Left ventricle myocardium inferior (tissue), 1 donor: Measurements from ENCODE around the gene PTPRN2. TPM values are rescaled to one million over a fixed set of nuclear protein-coding genes. Genes with fewer than 3 reads are reported as not detected.

Experiments used
- DNase-seq: peaks from one replicate; pipeline ENCODE4 v3.0.0-alpha.2; 2020
- H3K27ac ChIP-seq: fragments of 200-600 bp; replicated peaks from 2 replicates; pipeline ENCODE4 v1.8.0; 2021
- H3K27me3 ChIP-seq: fragments of 200-600 bp; 2 replicates; pipeline ENCODE4 v1.8.0; 2021; ENCODE audit warnings: low read depth
- H3K36me3 ChIP-seq: fragments of 200-600 bp; 2 replicates; pipeline ENCODE4 v1.8.0; 2021
- H3K4me1 ChIP-seq: fragments of 200-600 bp; 2 replicates; pipeline ENCODE4 v1.8.0; 2021
- H3K4me3 ChIP-seq: fragments of 200-600 bp; 2 replicates; pipeline ENCODE4 v1.8.0; 2021; ENCODE audit warnings: mild to moderate bottlenecking, moderate library complexity
- H3K9me3 ChIP-seq: fragments of 200-600 bp; replicated peaks from 2 replicates; pipeline ENCODE4 v1.8.0; 2021
- intact Hi-C: fragments of 100-400 bp; cut with micrococcal nuclease; formaldehyde crosslinking; loops from one replicate; pipeline ENCODE4 v1.11.0; 2022
- total RNA-seq: library from RNA; stranded (reverse); fragmentation: NEBNext Ultra II Directional; extraction: Animal tissue kit (Norgen Biotek cat#: 25700); gene quantifications from one replicate; pipeline ENCODE4 v1.2.1, GENCODE V29; 2021
- TF ChIP-seq, protein P1 (sequence below): fragments of 200-600 bp; IDR thresholded peaks from 2 replicates; pipeline ENCODE4 v1.8.0; 2021; ENCODE audit warnings: antibody characterized with exemption, mild to moderate bottlenecking, borderline replicate concordance
- donor health status: DM: no; HTN: yes; CAD: no; lungs with severe emphysema.

The PTPRN2 gene
- total RNA-seq, 1 donor from 2014 or later: 1.3 TPM

DNA sequence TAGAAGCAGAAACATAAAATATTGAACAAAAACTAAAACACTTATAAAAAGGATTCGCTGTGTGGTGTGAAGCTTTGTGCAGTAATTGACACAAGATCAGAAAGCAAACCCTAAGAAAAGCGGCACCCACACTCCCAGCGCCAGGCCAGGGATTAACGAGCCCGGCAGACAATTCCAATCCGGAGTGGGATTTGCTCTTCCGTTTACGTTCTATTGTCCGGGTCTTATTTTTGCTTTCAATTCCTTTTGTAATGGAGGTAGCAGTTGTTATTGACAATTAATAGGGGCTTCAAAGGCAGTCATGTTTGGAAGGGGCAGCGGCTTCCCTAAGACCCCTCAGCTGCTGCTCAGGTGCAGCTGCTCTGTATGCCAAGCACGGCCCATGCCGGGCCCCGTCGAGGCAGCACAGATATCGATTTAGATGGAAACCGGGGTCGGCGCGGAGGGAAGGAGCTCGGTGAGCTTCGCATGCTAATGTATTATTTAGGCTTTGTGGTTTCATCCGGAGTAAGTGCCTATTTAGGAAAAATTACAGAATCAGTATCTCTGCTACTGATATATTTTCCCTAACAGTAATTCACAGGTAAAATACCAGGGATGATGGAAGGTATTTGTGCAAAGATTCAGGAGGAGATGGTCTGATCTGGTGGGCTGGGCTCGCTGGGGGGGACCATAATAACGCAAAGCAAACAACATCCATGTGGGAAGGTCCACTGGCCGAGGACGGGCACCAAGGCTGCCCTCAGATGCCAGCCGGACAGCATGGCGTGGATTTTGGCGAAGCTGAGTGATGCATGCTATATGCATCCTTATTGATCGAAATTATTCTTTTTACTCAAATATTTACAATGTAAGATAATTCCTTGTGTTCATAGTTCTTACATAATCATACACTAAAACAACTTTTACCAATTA lies 561.7 kb downstream of the PTPRN2 start:
- Histone ChIP-seq H3K27ac (no peak overlapping the region), H3K4me1 (no peaks in the 10 kb centered on the region), H3K27me3 (peaks cover 33% of the 10 kb centered on the region), H3K9me3 (no peaks in the 10 kb centered on the region), H3K36me3 (no peaks in the 10 kb centered on the region), H3K4me3 (no peak overlapping the region)
- no peak for DNase-seq
- TF ChIP-seq, protein P1, sequence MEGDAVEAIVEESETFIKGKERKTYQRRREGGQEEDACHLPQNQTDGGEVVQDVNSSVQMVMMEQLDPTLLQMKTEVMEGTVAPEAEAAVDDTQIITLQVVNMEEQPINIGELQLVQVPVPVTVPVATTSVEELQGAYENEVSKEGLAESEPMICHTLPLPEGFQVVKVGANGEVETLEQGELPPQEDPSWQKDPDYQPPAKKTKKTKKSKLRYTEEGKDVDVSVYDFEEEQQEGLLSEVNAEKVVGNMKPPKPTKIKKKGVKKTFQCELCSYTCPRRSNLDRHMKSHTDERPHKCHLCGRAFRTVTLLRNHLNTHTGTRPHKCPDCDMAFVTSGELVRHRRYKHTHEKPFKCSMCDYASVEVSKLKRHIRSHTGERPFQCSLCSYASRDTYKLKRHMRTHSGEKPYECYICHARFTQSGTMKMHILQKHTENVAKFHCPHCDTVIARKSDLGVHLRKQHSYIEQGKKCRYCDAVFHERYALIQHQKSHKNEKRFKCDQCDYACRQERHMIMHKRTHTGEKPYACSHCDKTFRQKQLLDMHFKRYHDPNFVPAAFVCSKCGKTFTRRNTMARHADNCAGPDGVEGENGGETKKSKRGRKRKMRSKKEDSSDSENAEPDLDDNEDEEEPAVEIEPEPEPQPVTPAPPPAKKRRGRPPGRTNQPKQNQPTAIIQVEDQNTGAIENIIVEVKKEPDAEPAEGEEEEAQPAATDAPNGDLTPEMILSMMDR: no peak
- intact Hi-C loops: no loop called here

- Histone ChIP-seq H3K27ac (no peak overlapping the region), H3K36me3 (no peaks in the 10 kb centered on the region), H3K4me3 (no peak overlapping the region), H3K27me3 (peaks cover 28% of the 10 kb centered on the region), H3K9me3 (no peaks in the 10 kb centered on the region), H3K4me1 (no peaks in the 10 kb centered on the region)
- TF ChIP-seq, protein P1: no peak
- DNase-seq: no peak
- intact Hi-C loops: no loop called here
Measured at GRCh38 chr7:158024881-158025280, 562.7 kb downstream of the PTPRN2 start.

GRCh38 chr7:158024351-158024715 lies 563.3 kb downstream of the PTPRN2 start:
- no peaks in the 10 kb centered on the region for H3K36me3 ChIP-seq
- DNase-seq: no peak
- H3K27ac ChIP-seq: no peak overlapping the region
- H3K4me3 ChIP-seq: no peak overlapping the region
- TF ChIP-seq, protein P1: no peak
- no peaks in the 10 kb centered on the region for H3K4me1 ChIP-seq
- peaks cover 27% of the 10 kb centered on the region for H3K27me3 ChIP-seq
- intact Hi-C loops: no loop called here
- no peaks in the 10 kb centered on the region for H3K9me3 ChIP-seq

DNA sequence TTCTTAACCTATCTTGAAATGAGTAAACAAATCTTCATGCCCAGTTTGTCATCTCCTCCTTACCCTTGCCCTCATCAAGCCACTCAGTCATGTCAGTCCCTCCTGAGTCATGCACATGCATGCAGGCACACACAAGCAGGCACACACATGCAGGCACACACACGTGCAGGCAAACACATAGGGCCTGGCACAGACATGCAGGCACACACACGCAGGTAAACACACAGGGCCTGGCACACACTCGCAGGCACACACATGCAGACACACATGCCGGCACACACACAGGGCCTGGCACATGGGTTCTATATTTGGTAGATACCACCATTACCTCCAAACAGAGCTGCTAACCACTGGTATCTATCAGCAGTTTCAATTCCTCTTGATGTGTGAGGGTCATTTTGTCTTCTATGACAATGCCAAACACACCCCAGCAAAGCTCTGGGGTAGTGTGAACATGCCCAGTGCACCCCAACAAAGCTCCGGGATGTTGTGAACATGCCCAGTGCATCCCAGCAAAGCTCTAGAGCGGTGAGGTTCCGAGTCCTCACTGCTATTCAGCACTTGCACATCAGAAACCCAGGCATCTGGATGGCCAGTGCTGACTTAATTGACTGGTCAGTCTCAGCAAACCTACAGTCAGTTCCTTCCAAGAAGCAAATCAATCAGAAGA lies 563.8 kb downstream of the PTPRN2 start:
- Histone ChIP-seq H3K4me1 (no peaks in the 10 kb centered on the region), H3K27ac (no peak overlapping the region), H3K4me3 (no peak overlapping the region), H3K9me3 (no peaks in the 10 kb centered on the region), H3K36me3 (no peaks in the 10 kb centered on the region), H3K27me3 (peaks cover 21% of the 10 kb centered on the region)
- intact Hi-C loops: no loop called here
- TF ChIP-seq, protein P1: no peak
- DNase-seq: no peak

DNA sequence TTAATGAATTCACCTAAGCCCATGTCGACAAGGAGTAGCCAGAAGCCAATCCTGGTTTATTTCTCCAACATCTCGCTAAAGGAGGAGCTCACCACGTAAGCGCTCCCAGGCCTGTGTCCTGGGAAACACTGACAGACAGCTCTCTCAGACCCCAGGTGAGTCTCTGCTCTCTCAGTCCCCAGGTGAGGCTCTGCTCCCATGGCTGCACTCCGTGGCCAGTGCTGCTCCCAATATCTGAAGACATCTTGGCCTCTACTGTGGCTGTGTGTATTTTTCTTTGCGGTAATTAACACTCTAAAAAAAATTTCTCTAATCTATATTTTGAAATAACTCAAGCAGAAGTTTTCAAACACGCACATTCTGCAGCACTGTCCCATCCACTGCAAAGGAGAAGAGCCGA lies 564.5 kb downstream of the PTPRN2 start:
- H3K36me3 ChIP-seq: no peaks in the 10 kb centered on the region
- H3K27ac ChIP-seq: no peak overlapping the region
- no peak for DNase-seq
- no peak overlapping the region for H3K4me3 ChIP-seq
- no peaks in the 10 kb centered on the region for H3K9me3 ChIP-seq
- peaks cover 15% of the 10 kb centered on the region for H3K27me3 ChIP-seq
- TF ChIP-seq, protein P1: no peak
- intact Hi-C loops: no loop called here
- no peaks in the 10 kb centered on the region for H3K4me1 ChIP-seq
